HG02852 (cell line): ENCODE data around the gene ZEB2.

ENCODE experiments used
- ATAC-seq: cut with Tn5 transposase; IDR thresholded peaks from one replicate; pipeline ENCODE4 v1.9.1; 2021; ENCODE audit warnings: mild to moderate bottlenecking, moderate library complexity; ENCODE audit not compliant: unreplicated experiment

ZEB2 gene

GRCh38 chr2:144519934-144520731 is at the start of gene ZEB2:
TSS of gene ZEB2 (minus strand) at chr2:144520119. CDS start at chr2:144517350, 2,769 bp downstream.
- ATAC-seq = no peak

GRCh38 chr2:144567745-144568144 is 47.8 kb upstream of the ZEB2 start:
- no peak for ATAC-seq

GRCh38 chr2:144566448-144566847 is 46.5 kb upstream of the ZEB2 start:
- ATAC-seq = no peak

GRCh38 chr2:144560251-144560650 is 40.3 kb upstream of the ZEB2 start:
- no peak for ATAC-seq

- ATAC-seq = no peak
Observed at GRCh38 chr2:144559681-144560080, 39.8 kb upstream of the ZEB2 start.

- no peak for ATAC-seq
Observed at GRCh38 chr2:144559242-144559641, 39.3 kb upstream of the ZEB2 start.

- ATAC-seq = no peak
Observed at GRCh38 chr2:144554492-144555210, 34.7 kb upstream of the ZEB2 start.

GRCh38 chr2:144553379-144553778 is 33.5 kb upstream of the ZEB2 start:
- no peak for ATAC-seq

GRCh38 chr2:144552821-144553220 is 32.9 kb upstream of the ZEB2 start:
- ATAC-seq = no peak

GRCh38 chr2:144550911-144551310 is 31.0 kb upstream of the ZEB2 start:
- ATAC-seq = no peak

- no peak for ATAC-seq
Observed at GRCh38 chr2:144550084-144550483, 30.2 kb upstream of the ZEB2 start.

- no peak for ATAC-seq
Observed at GRCh38 chr2:144548532-144549191, 28.7 kb upstream of the ZEB2 start.

GRCh38 chr2:144548088-144548487 is 28.2 kb upstream of the ZEB2 start:
- no peak for ATAC-seq

- ATAC-seq = no peak
Observed at GRCh38 chr2:144547494-144547893, 27.6 kb upstream of the ZEB2 start.

GRCh38 chr2:144546933-144547332 is 27.0 kb upstream of the ZEB2 start:
- no peak for ATAC-seq

GRCh38 chr2:144545787-144546186 is 25.9 kb upstream of the ZEB2 start:
- ATAC-seq = no peak

- ATAC-seq = no peak
Observed at GRCh38 chr2:144544053-144544452, 24.1 kb upstream of the ZEB2 start.

- ATAC-seq = no peak
Observed at GRCh38 chr2:144541396-144541795, 21.5 kb upstream of the ZEB2 start.

GRCh38 chr2:144539289-144539782 is 19.4 kb upstream of the ZEB2 start:
- no peak for ATAC-seq

- no peak for ATAC-seq
Observed at GRCh38 chr2:144535300-144535699, 15.4 kb upstream of the ZEB2 start.

GRCh38 chr2:144533221-144533620 is 13.3 kb upstream of the ZEB2 start:
- no peak for ATAC-seq

GRCh38 chr2:144530596-144530995 is 10.7 kb upstream of the ZEB2 start:
- no peak for ATAC-seq
